ENCODE results near the gene DCDC2C. TPM values are rescaled to one million over a fixed set of nuclear protein-coding genes. Genes with fewer than 3 reads are reported as not detected.

DCDC2C gene
- total RNA-seq, 4 donors from 2014 or later, result 0.40 to 1.5 (median 0.68) TPM

- Histone ChIP-seq H3K4me1 (no peaks in the 10 kb centered on the region), H3K4me3 (replicated peaks in 1 of 3) (no peak overlapping the region), H3K27ac (no peak overlapping the region), H3K27me3 (no peaks in the 10 kb centered on the region), H3K9me3 (no peaks in the 10 kb centered on the region), H3K36me3 (no peaks in the 10 kb centered on the region)
- no peak for DNase-seq
- 78 to 92% methylated on average over 3 to 4 of the region's 4 CpGs for WGBS, 2 donors
- TF ChIP-seq POLR2A (IDR thresholded peaks at IDR 0.05), result no peak
- TF ChIP-seq, protein P1, sequence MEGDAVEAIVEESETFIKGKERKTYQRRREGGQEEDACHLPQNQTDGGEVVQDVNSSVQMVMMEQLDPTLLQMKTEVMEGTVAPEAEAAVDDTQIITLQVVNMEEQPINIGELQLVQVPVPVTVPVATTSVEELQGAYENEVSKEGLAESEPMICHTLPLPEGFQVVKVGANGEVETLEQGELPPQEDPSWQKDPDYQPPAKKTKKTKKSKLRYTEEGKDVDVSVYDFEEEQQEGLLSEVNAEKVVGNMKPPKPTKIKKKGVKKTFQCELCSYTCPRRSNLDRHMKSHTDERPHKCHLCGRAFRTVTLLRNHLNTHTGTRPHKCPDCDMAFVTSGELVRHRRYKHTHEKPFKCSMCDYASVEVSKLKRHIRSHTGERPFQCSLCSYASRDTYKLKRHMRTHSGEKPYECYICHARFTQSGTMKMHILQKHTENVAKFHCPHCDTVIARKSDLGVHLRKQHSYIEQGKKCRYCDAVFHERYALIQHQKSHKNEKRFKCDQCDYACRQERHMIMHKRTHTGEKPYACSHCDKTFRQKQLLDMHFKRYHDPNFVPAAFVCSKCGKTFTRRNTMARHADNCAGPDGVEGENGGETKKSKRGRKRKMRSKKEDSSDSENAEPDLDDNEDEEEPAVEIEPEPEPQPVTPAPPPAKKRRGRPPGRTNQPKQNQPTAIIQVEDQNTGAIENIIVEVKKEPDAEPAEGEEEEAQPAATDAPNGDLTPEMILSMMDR (IDR thresholded peaks at IDR 0.05), result no peak
- intact Hi-C loops (cut with DNase I), result no loop called here
Measured at GRCh38 chr2:3801506-3801905, 98.1 kb downstream of the DCDC2C start.

DNA sequence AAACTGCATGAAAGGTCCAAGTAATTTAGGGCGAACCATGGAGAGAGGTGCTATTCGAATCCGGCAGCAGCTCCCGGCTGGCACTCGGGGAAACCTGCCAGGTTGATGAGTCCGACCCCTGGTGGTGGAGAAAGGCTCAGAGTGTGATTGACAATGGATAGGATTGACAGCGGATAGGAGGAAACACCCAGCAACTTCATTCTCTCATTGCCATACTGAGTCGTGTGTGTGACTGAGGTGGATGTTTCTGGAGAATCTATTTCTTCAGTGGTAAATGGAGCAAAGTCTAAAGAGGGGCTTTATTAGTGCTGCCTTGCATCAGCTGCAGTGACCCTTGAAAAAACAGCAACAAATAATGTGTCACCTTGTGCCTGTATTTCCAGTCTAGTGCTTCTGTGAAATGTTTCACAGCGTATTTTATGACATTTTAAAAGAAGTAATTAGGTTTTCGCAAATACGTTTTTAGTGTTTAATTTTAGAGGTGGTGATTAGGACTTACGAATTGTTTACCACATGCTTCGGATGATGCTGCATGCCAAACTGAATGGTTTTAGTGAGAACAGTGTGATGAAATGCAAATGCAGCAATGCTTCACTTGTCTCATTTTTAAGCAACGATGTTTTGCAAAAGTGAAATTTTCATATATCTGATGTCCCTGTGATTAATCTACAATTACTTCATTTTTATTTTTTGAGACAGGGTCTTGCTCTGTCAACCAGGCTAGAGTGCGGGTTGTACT lies 102.0 kb downstream of the DCDC2C start:
- WGBS, 2 donors, result 56 to 59% methylated on average over 15 of the region's 15 CpGs
- H3K9me3 ChIP-seq, result no peaks in the 10 kb centered on the region
- H3K36me3 ChIP-seq, result no peaks in the 10 kb centered on the region
- TF ChIP-seq, protein P1 (IDR thresholded peaks at IDR 0.05), result peak in 3 of 6 experiments; percentile 23 to 39 (median 28)
- TF ChIP-seq POLR2A (IDR thresholded peaks at IDR 0.05), result no peak
- peak; percentile 7 to 26 for DNase-seq
- no peak overlapping the region for H3K4me3 ChIP-seq (replicated peaks in 1 of 3)
- no peak overlapping the region for H3K27ac ChIP-seq
- H3K4me1 ChIP-seq, result no peaks in the 10 kb centered on the region
- no peaks in the 10 kb centered on the region for H3K27me3 ChIP-seq
- intact Hi-C loops (cut with DNase I), result no loop called here

- H3K27me3 ChIP-seq, result no peaks in the 10 kb centered on the region
- 75 to 76% methylated on average over 10 of the region's 10 CpGs for WGBS, 2 donors
- TF ChIP-seq POLR2A (IDR thresholded peaks at IDR 0.05), result no peak
- TF ChIP-seq, protein P1 (IDR thresholded peaks at IDR 0.05), result no peak
Measured at GRCh38 chr2:3806168-3806567, 102.8 kb downstream of the DCDC2C start.

GRCh38 chr2:3806730-3807129 lies 103.4 kb downstream of the DCDC2C start:
- no peak overlapping the region for H3K27ac ChIP-seq

More at GRCh38 chr2:3806168-3806567, 102.8 kb downstream of the DCDC2C start:
- intact Hi-C loops (cut with DNase I), result no loop called here
- Histone ChIP-seq H3K36me3 (no peaks in the 10 kb centered on the region), H3K27ac (no peak overlapping the region), H3K4me3 (replicated peaks in 1 of 3) (no peak overlapping the region), H3K4me1 (no peaks in the 10 kb centered on the region), H3K9me3 (no peaks in the 10 kb centered on the region)
- no peak for DNase-seq

DNA sequence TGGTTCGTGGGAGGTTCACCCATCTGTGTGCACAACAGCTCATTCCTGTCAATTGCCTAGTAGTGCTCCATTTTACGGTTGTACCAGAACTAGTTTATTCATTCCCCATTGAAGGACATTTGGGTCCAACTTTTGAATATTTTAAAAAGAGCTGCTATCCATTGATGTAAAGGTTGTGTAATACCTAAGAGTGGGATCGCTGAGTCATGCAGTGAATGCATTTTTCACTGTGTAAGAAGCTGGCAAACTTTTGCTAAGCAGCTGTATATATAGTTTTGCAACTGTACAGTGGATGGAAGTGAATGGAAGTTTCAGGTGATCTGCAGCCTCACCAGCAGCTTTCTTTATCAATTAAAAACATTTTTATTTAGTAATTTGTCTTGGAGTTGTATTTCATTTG lies 104.5 kb downstream of the DCDC2C start:
- intact Hi-C loops (cut with DNase I), result no loop called here
- 87 to 91% methylated on average over 3 of the region's 3 CpGs for WGBS, 2 donors
- Histone ChIP-seq H3K9me3 (no peaks in the 10 kb centered on the region), H3K27me3 (no peaks in the 10 kb centered on the region), H3K4me3 (replicated peaks in 1 of 3) (no peak overlapping the region), H3K4me1 (no peaks in the 10 kb centered on the region), H3K36me3 (no peaks in the 10 kb centered on the region), H3K27ac (no peak overlapping the region)
- no peak for TF ChIP-seq POLR2A (IDR thresholded peaks at IDR 0.05)
- TF ChIP-seq, protein P1 (IDR thresholded peaks at IDR 0.05), result no peak
- no peak for DNase-seq

More at GRCh38 chr2:3806730-3807129, 103.4 kb downstream of the DCDC2C start:
- Histone ChIP-seq H3K27me3 (no peaks in the 10 kb centered on the region), H3K4me3 (replicated peaks in 1 of 3) (no peak overlapping the region), H3K9me3 (no peaks in the 10 kb centered on the region), H3K36me3 (no peaks in the 10 kb centered on the region), H3K4me1 (no peaks in the 10 kb centered on the region)
- 67 to 81% methylated on average over 7 of the region's 7 CpGs for WGBS, 2 donors
- intact Hi-C loops (cut with DNase I), result no loop called here
- TF ChIP-seq, protein P1 (IDR thresholded peaks at IDR 0.05), result no peak
- no peak for TF ChIP-seq POLR2A (IDR thresholded peaks at IDR 0.05)
- no peak for DNase-seq

All from thyroid gland (tissue), 4 donors.